Esophagus (tissue), 2 donors: ENCODE measurements around the gene SLFN11. TPM values are rescaled to one million over a fixed set of nuclear protein-coding genes. Genes with fewer than 3 reads are reported as not detected.

ENCODE experiments used
- H3K27ac ChIP-seq, 2 donors: one replicate each; pipeline ENCODE4 v1.5.1; 2013; ENCODE audit warnings: low read depth in 2 of 2, mild to moderate bottlenecking in 2 of 2, inconsistent platforms in 1 of 2, low read length in 1 of 2, moderate library complexity in 1 of 2
- H3K27me3 ChIP-seq, 2 donors: one replicate each; pipeline ENCODE4 v1.6.1; 2013; ENCODE audit warnings: low read length in 2 of 2, control low read depth in 1 of 2, mild to moderate bottlenecking in 1 of 2; ENCODE audit not compliant: insufficient read depth in 2 of 2, control insufficient read depth in 1 of 2
- H3K36me3 ChIP-seq, 2 donors: one replicate each; pipeline ENCODE4 v1.6.1; 2013; ENCODE audit warnings: low read length in 1 of 2; ENCODE audit not compliant: control insufficient read depth in 2 of 2, insufficient read depth in 2 of 2
- H3K4me1 ChIP-seq, 2 donors: one replicate each; pipeline ENCODE4 v1.6.1; 2013; ENCODE audit warnings: low read length in 1 of 2; ENCODE audit not compliant: control insufficient read depth in 2 of 2, insufficient read depth in 2 of 2
- H3K4me3 ChIP-seq, 2 donors: one replicate each; pipeline ENCODE4 v1.5.1; 2013; ENCODE audit warnings: low read length in 2 of 2, mild to moderate bottlenecking in 2 of 2, low read depth in 1 of 2, moderate library complexity in 1 of 2
- H3K9me3 ChIP-seq, 2 donors: one replicate each; pipeline ENCODE4 v1.6.1; 2013; ENCODE audit warnings: mild to moderate bottlenecking in 2 of 2, low read depth in 1 of 2, low read length in 1 of 2, moderate library complexity in 1 of 2; ENCODE audit not compliant: control insufficient read depth in 2 of 2, insufficient read depth in 1 of 2
- WGBS, 2 donors: extraction: QIAGEN DNeasy Blood & Tissue Kit; methylation state at CpG; one replicate each; pipeline ENCODE4 v1.1.7; 2013; 5-methylcytosine and 5-hydroxymethylcytosine counted together
- polyA plus RNA-seq, 2 donors: library from polyadenylated mRNA; stranded (reverse); fragments of 200-250 nt; gene quantifications; one replicate each; pipeline ENCODE4 v1.2.3, GENCODE V29; 2013
- donor health status: healthy with polysubstance abuse.
- donor health status: Bipolar disorder and iron deficiency.

Gene SLFN11
- polyA plus RNA-seq, 2 donors, result 2.7 to 3.0 TPM

DNA sequence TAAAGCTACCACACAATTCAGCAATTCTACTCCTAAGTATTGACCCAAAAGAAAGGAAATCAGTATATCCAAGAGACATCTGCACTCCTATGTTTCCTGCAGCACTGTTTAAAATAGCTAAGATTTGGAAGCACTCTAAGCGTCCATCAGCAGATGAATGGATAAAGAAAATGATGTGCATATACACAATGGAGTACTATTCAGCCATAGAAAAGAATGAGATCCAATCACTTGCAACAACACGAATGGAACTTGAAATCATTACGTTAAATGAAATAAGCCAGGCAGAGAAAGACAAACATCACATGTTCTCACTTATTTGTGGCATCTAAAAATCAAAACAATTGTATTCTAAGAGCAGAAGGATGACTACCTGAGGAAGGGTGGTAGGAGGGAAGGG is 1.5 kb downstream of the SLFN11 start:
- 75 to 83% methylated on average over 3 of the region's 3 CpGs for WGBS, 2 donors
- no peak overlapping the region for H3K27ac ChIP-seq

GRCh38 chr17:35368081-35368830 is 5.2 kb downstream of the SLFN11 start:
- 60 to 67% methylated on average over 4 of the region's 4 CpGs for WGBS, 2 donors

More for the DNA sequence above, 1.5 kb downstream of the SLFN11 start:
- no peak overlapping the region for H3K4me3 ChIP-seq
- no peaks in the 10 kb centered on the region for H3K27me3 ChIP-seq
- H3K4me1 ChIP-seq, result peaks cover 3 to 7% of the 10 kb centered on the region in 2 donors
- H3K9me3 ChIP-seq, result no peaks in the 10 kb centered on the region
- no peaks in the 10 kb centered on the region for H3K36me3 ChIP-seq

DNA sequence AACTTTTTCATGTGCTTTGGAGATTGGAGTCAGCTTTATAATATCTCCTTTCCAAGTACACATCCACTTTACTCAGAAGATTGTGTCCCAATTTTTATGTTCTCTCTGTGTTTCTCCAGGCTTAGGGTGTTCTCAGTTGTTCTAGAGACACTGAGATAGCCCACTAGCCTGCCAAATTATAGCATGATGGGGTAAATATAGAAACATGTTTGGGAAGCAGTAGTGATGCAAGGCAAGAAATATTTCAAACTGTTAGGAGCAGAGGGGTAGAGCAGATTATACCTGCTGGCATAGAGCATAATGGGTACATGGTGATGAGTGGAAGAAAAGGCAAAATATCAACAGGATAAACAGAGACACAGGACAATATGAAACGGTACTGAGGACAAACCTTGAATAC is 12.4 kb downstream of the SLFN11 start:
- Histone ChIP-seq H3K27ac (no peak overlapping the region), H3K9me3 (no peaks in the 10 kb centered on the region), H3K27me3 (no peaks in the 10 kb centered on the region), H3K4me1 (no peaks in the 10 kb centered on the region), H3K36me3 (no peaks in the 10 kb centered on the region), H3K4me3 (no peak overlapping the region)
- 50 to 70% methylated on average over 1 of the region's 1 CpG for WGBS, 2 donors

More at GRCh38 chr17:35368081-35368830, 5.2 kb downstream of the SLFN11 start:
- Histone ChIP-seq H3K27ac (no peak overlapping the region), H3K9me3 (no peaks in the 10 kb centered on the region), H3K4me1 (peaks cover 0 to under 1% of the 10 kb centered on the region in 2 donors), H3K27me3 (no peaks in the 10 kb centered on the region), H3K36me3 (no peaks in the 10 kb centered on the region), H3K4me3 (no peak overlapping the region)

GRCh38 chr17:35359398-35359797 is 14.0 kb downstream of the SLFN11 start:
- WGBS, 2 donors, result 79 to 84% methylated on average over 3 of the region's 3 CpGs
- Histone ChIP-seq H3K36me3 (peaks cover 0 to 3% of the 10 kb centered on the region in 2 donors), H3K27ac (no peak overlapping the region), H3K4me3 (no peak overlapping the region), H3K27me3 (no peaks in the 10 kb centered on the region), H3K9me3 (no peaks in the 10 kb centered on the region), H3K4me1 (no peaks in the 10 kb centered on the region)

- WGBS, 2 donors, result 88 to 90% methylated on average over 6 of the region's 6 CpGs
- Histone ChIP-seq H3K27ac (no peak overlapping the region), H3K36me3 (peaks cover 0 to 5% of the 10 kb centered on the region in 2 donors), H3K9me3 (no peaks in the 10 kb centered on the region), H3K4me1 (no peaks in the 10 kb centered on the region), H3K27me3 (no peaks in the 10 kb centered on the region), H3K4me3 (no peak overlapping the region)
Measured at GRCh38 chr17:35352284-35352683, 21.1 kb downstream of the SLFN11 start.

GRCh38 chr17:35350493-35350892 is 22.9 kb downstream of the SLFN11 start:
- Histone ChIP-seq H3K27ac (no peak overlapping the region), H3K9me3 (no peaks in the 10 kb centered on the region), H3K4me1 (peaks cover 0 to 3% of the 10 kb centered on the region in 2 donors)

GRCh38 chr17:35345926-35346771 is 27.3 kb downstream of the SLFN11 start:
- H3K36me3 ChIP-seq, result no peaks in the 10 kb centered on the region
- peak overlapping the region; percentile 41 to 43 for H3K4me3 ChIP-seq
- peak overlapping the region; percentile 18 to 68 for H3K27ac ChIP-seq
- H3K27me3 ChIP-seq, result no peaks in the 10 kb centered on the region
- 4 to 7% methylated on average over 40 of the region's 40 CpGs for WGBS, 2 donors
- peaks cover 0 to 3% of the 10 kb centered on the region in 2 donors for H3K4me1 ChIP-seq
- no peaks in the 10 kb centered on the region for H3K9me3 ChIP-seq

More at GRCh38 chr17:35350493-35350892, 22.9 kb downstream of the SLFN11 start:
- H3K36me3 ChIP-seq, result peaks cover 0 to 5% of the 10 kb centered on the region in 2 donors
- H3K27me3 ChIP-seq, result no peaks in the 10 kb centered on the region
- H3K4me3 ChIP-seq, result no peak overlapping the region
- WGBS, 2 donors, result 66 to 85% methylated on average over 1 of the region's 1 CpG

GRCh38 chr17:35345445-35345925 is 27.9 kb downstream of the SLFN11 start:
- Histone ChIP-seq H3K9me3 (no peaks in the 10 kb centered on the region), H3K27ac (peak overlapping the region; percentile 18 to 68), H3K36me3 (no peaks in the 10 kb centered on the region), H3K4me3 (peak overlapping the region in 1 of 2 donors; percentile 43), H3K4me1 (peaks cover 0 to 3% of the 10 kb centered on the region in 2 donors), H3K27me3 (no peaks in the 10 kb centered on the region)
- WGBS, 2 donors, result 31 to 51% methylated on average over 25 of the region's 25 CpGs

DNA sequence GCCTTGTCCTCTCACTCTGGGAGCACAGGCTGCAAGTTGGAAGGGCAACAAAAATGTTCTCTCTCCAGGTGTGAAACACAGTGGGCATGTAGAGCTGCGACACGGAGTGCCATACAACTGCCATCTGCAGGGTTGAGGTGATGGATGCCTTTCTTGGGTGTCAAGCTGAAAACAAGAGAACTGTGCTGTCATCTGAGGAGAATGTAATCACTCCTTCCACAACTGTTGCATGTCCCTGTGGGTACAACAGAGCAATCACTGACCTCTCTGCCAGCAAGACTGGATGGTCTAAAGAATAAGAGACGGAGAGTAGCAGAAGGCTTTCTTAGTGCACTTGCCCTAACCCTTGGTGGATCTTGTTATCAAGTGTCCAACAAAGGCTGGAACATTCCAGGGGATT is 29.2 kb downstream of the SLFN11 start:
- H3K27me3 ChIP-seq, result no peaks in the 10 kb centered on the region
- no peaks in the 10 kb centered on the region for H3K36me3 ChIP-seq
- WGBS, 2 donors, result 81 to 83% methylated on average over 3 of the region's 3 CpGs
- no peak overlapping the region for H3K27ac ChIP-seq
- H3K4me1 ChIP-seq, result peaks cover 0 to 3% of the 10 kb centered on the region in 2 donors
- no peak overlapping the region for H3K4me3 ChIP-seq
- no peaks in the 10 kb centered on the region for H3K9me3 ChIP-seq
